Gastrocnemius medialis (tissue), 4 donors: ENCODE measurements around the gene FAM204A. TPM values are rescaled to one million over a fixed set of nuclear protein-coding genes. Genes with fewer than 3 reads are reported as not detected.
A peak's percentile ranks its signal among the peaks of the same experiment; 100 is the strongest.

Experiments used
- ATAC-seq, 2 donors: fragments of 150-250 bp; one replicate each; pipeline ENCODE4 v1.9.1; 2016
- DNase-seq, 2 donors: peaks; one replicate each; pipeline ENCODE4 v3.0.0-alpha.2; 2019
- H3K27ac ChIP-seq, 4 donors: fragments of 200-600 bp; sonication (generic); 1 replicate in 1 of 4; 2 replicates in 3 of 4; pipeline ENCODE4 v1.5.1; 2016 to 2018; ENCODE audit warnings: mild to moderate bottlenecking in 2 of 4, moderate library complexity in 1 of 4
- H3K27me3 ChIP-seq, 3 donors: fragments of 200-600 bp; sonication (generic) in 2 of 3; 1 replicate in 1 of 3; 2 replicates in 2 of 3; pipeline versions ENCODE4 v1.5.1 to v1.6.0; 2016 to 2019; ENCODE audit warnings: mild to moderate bottlenecking in 1 of 3, moderate library complexity in 1 of 3
- H3K36me3 ChIP-seq, 2 donors: fragments of 200-600 bp; sonication (generic) in 1 of 2; one replicate each; pipeline ENCODE4 v1.5.1; 2017 to 2018
- H3K4me1 ChIP-seq, 2 donors: fragments of 200-600 bp; sonication (generic) in 1 of 2; one replicate each; pipeline ENCODE4 v1.5.1; 2016 to 2017; ENCODE audit warnings: mild to moderate bottlenecking in 2 of 2
- H3K4me3 ChIP-seq, 4 donors: fragments of 200-600 bp; sonication (generic) in 3 of 4; 1 replicate in 1 of 4; 2 replicates in 3 of 4; pipeline ENCODE4 v1.5.1; 2016 to 2019; ENCODE audit warnings: mild to moderate bottlenecking in 2 of 4
- H3K9me3 ChIP-seq, 3 donors: fragments of 200-600 bp; sonication (generic) in 2 of 3; 1 replicate in 1 of 3; 2 replicates in 2 of 3; pipeline ENCODE4 v1.5.1; 2016 to 2019
- CTCF ChIP-seq, 5 experiments: fragments of 450-650 bp in 3 of 5; fragments of 200-600 bp in 2 of 5; sonication (generic) in 2 of 5; IDR thresholded peaks in 4 of 5; conservative IDR thresholded peaks in 1 of 5; 1 replicate in 4 of 5; 2 replicates in 1 of 5; pipeline ENCODE4 v1.5.1; 2016 to 2019; ENCODE audit warnings: antibody characterized with exemption in 5 of 5, mild to moderate bottlenecking in 3 of 5, moderate library complexity in 3 of 5
- POLR2A ChIP-seq, 2 donors: fragments of 450-650 bp; IDR thresholded peaks; one replicate each; pipeline ENCODE4 v1.6.1; 2017; ENCODE audit warnings: antibody characterized with exemption in 2 of 2, mild to moderate bottlenecking in 2 of 2, moderate library complexity in 2 of 2
- in situ Hi-C, 4 donors: fragments of 200-750 bp; cut with MboI; loops; one replicate each; pipeline versions ENCODE4 v1.15.0 to v1.8.0; 2017; ENCODE audit warnings: low sequenced_read_pairs in 4 of 4
- intact Hi-C: fragments of 100-400 bp; cut with DNase I; formaldehyde crosslinking; loops from one replicate; pipeline ENCODE4 v1.15.1; 2023; ENCODE audit warnings: low total_unique reads
- total RNA-seq, 4 donors: library from RNA; depleted of rRNA; stranded (reverse); fragments of >200 nt; gene quantifications; one replicate each; pipeline versions ENCODE4 v1.1.0 to v1.2.3, GENCODE V29; 2016

FAM204A gene
- total RNA-seq, 4 donors from 2014 or later = 57.1 to 100 (median 59.6) TPM

- no peak overlapping the region for H3K27ac ChIP-seq
- no peaks in the 10 kb centered on the region for H3K27me3 ChIP-seq
- intact Hi-C loops (loop anchor here (10.0 kb wide), 2 partner anchors 624 to 956 kb away; partner anchors contain the start of gene PDZD8), in situ Hi-C loops (loop anchor here in 2 of 4 donors (25.0 kb wide), 1 partner anchor 293 kb away; the partner anchor contains the start of gene RAB11FIP2 (in 2 of the 2))
- no peaks in the 10 kb centered on the region for H3K9me3 ChIP-seq
- H3K36me3 ChIP-seq = peaks cover 0 to 83% of the 10 kb centered on the region in 2 donors
- peaks cover 0 to 7% of the 10 kb centered on the region in 2 donors for H3K4me1 ChIP-seq
- no peak for DNase-seq
- ATAC-seq = no peak
- H3K4me3 ChIP-seq = no peak overlapping the region
- no peak for TF ChIP-seq POLR2A (IDR thresholded peaks at IDR 0.05)
- no peak for TF ChIP-seq CTCF (IDR thresholded peaks at IDR 0.05 in 4 of 5, conservative IDR thresholded peaks at IDR 0.05 in 1 of 5)
These were observed 11.6 kb downstream of the FAM204A start for GRCh38 chr10:118330295-118331076.

- intact Hi-C loops (no loop called here), in situ Hi-C loops (no loop called here)
- Histone ChIP-seq H3K27me3 (no peaks in the 10 kb centered on the region), H3K4me1 (peaks cover 0 to 13% of the 10 kb centered on the region in 2 donors), H3K36me3 (peaks cover 2 to 54% of the 10 kb centered on the region in 2 donors), H3K4me3 (no peak overlapping the region), H3K9me3 (no peaks in the 10 kb centered on the region), H3K27ac (no peak overlapping the region)
- TF ChIP-seq POLR2A (IDR thresholded peaks at IDR 0.05) = no peak
- no peak for TF ChIP-seq CTCF (IDR thresholded peaks at IDR 0.05 in 4 of 5, conservative IDR thresholded peaks at IDR 0.05 in 1 of 5)
- DNase-seq (no peak), ATAC-seq (no peak)
These were observed 18.0 kb downstream of the FAM204A start for GRCh38 chr10:118324140-118324539.

DNA sequence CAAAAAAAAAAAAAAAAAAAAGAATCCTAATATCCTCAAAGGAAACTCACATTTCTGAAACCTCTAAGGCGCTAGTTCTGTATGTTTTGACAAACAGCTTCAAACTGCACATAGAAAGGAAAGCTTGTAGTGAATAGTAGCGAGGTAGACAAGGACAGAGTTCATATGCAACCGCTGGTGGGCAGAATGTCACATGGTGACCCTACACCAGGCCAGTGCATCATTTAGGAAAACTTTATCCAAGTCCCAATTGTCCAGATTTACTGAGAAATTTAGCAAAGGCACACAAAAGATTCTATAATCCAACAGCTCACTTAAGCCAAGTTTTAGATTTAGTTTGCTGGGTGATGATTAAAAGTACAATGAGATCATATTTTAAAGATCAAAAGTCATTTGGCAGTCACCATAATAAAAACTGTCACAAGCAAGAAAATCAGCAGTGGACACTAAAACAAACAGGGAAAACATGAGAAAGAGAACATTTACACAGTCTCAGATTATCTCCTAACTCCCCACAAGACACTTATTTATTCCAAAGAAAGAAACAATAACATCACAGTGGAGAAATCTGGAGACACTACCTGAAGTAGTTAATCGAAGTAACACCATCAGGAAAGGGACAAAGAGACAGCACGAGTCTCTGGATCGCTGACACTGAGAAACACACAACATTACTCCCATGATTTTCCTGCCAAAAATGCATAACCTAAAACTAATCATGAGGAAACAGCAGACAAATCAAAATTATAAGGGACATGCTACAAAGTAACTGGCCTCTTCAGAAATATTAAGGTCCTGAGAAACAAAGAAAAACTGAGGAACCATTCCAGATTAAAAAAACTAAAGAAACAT lies 20.2 kb downstream of the FAM204A start:
- H3K36me3 ChIP-seq = peaks cover 2 to 32% of the 10 kb centered on the region in 2 donors
- peaks cover 0 to 13% of the 10 kb centered on the region in 2 donors for H3K4me1 ChIP-seq
- H3K27ac ChIP-seq = peak overlapping the region in 1 of 4 donors; percentile 19
- ATAC-seq (no peak), DNase-seq (no peak)
- in situ Hi-C loops (no loop called here), intact Hi-C loops (no loop called here)
- H3K9me3 ChIP-seq = no peaks in the 10 kb centered on the region
- no peak for TF ChIP-seq CTCF (IDR thresholded peaks at IDR 0.05 in 4 of 5, conservative IDR thresholded peaks at IDR 0.05 in 1 of 5)
- no peak for TF ChIP-seq POLR2A (IDR thresholded peaks at IDR 0.05)
- no peaks in the 10 kb centered on the region for H3K27me3 ChIP-seq
- no peak overlapping the region for H3K4me3 ChIP-seq

- Histone ChIP-seq H3K27me3 (no peaks in the 10 kb centered on the region), H3K4me3 (no peak overlapping the region), H3K27ac (no peak overlapping the region), H3K4me1 (no peaks in the 10 kb centered on the region), H3K36me3 (peaks cover 0 to 14% of the 10 kb centered on the region in 2 donors), H3K9me3 (no peaks in the 10 kb centered on the region)
- TF ChIP-seq POLR2A (IDR thresholded peaks at IDR 0.05) (no peak), CTCF (IDR thresholded peaks at IDR 0.05 in 4 of 5, conservative IDR thresholded peaks at IDR 0.05 in 1 of 5) (no peak)
- in situ Hi-C loops = no loop called here
- intact Hi-C loops = no loop called here
- DNase-seq = no peak
- ATAC-seq = no peak
These were observed 26.5 kb downstream of the FAM204A start for GRCh38 chr10:118315629-118316028.
